H1 (cell line): ENCODE measurements around the gene SURF4. TPM values are rescaled to one million over a fixed set of nuclear protein-coding genes. Genes with fewer than 3 reads are reported as not detected.
A peak's percentile ranks its signal among the peaks of the same experiment; 100 is the strongest.

Experiments
- CTCF ChIA-PET: fragments of 300-600 bp; sonication (Branson Sonifier 250); formaldehyde crosslinking; loops from one replicate; lab custom pipeline; 2021; ENCODE audit not compliant: partially characterized antibody; lab: Charles Lee
- POLR2A ChIA-PET: fragments of 300-600 bp; sonication (Branson Sonifier 250); formaldehyde crosslinking; loops from one replicate; lab custom pipeline; 2021; ENCODE audit warnings: inconsistent platforms; ENCODE audit not compliant: partially characterized antibody; lab: Charles Lee
- DNase-seq, 2 experiments: peaks; one replicate each; pipeline versions ENCODE4 v3.0.0 to v3.0.0-alpha.2; 2010 to 2022; ENCODE audit warnings: low spot score in 2 of 2, low read depth in 1 of 2, mixed read lengths in 1 of 2
- FAIRE-seq: peaks from 2 replicates; lab custom pipeline; 2011; peaks lifted over from hg19 to GRCh38; lab: Jason Lieb, UNC
- H2AFZ ChIP-seq: 2 replicates; pipeline ENCODE4 v1.8.1; 2012; ENCODE audit warnings: low read length, inconsistent platforms
- H2AK5ac ChIP-seq: 2 replicates; pipeline ENCODE4 v1.6.1; 2013; ENCODE audit warnings: low read depth, low read length
- H2BK120ac ChIP-seq: replicated peaks from 2 replicates; pipeline ENCODE3; 2013; ENCODE audit warnings: low read depth, low read length, inconsistent platforms
- H2BK12ac ChIP-seq: 2 replicates; pipeline ENCODE4 v1.6.1; 2013; ENCODE audit warnings: low read depth, low read length
- H2BK15ac ChIP-seq: 2 replicates; pipeline ENCODE4 v1.6.1; 2013; ENCODE audit warnings: low read length
- H2BK20ac ChIP-seq: 2 replicates; pipeline ENCODE4 v1.6.1; 2013; ENCODE audit warnings: low read length
- H2BK5ac ChIP-seq: 2 replicates; pipeline ENCODE4 v1.6.1; 2013; ENCODE audit warnings: low read depth, low read length
- H3K14ac ChIP-seq: 2 replicates; pipeline ENCODE4 v1.6.1; 2013; ENCODE audit warnings: inconsistent platforms; ENCODE audit not compliant: insufficient read length
- H3K18ac ChIP-seq: 2 replicates; pipeline ENCODE4 v1.6.1; 2013; ENCODE audit warnings: low read length; ENCODE audit errors: extremely low read depth
- H3K23ac ChIP-seq: 2 replicates; pipeline ENCODE4 v1.6.1; 2013; ENCODE audit warnings: inconsistent platforms; ENCODE audit not compliant: insufficient read length
- H3K23me2 ChIP-seq: 2 replicates; pipeline ENCODE4 v1.6.1; 2013; ENCODE audit warnings: low read depth, low read length
- H3K27ac ChIP-seq: 2 replicates; pipeline ENCODE4 v1.6.1; 2011; ENCODE audit warnings: low read depth, low read length, inconsistent platforms
- H3K27me3 ChIP-seq, 4 experiments: replicated peaks in 1 of 4; 1 replicate in 1 of 4; 2 replicates in 3 of 4; pipeline versions ENCODE4 v1.6.1 to v1.8.1; 2011 to 2013; ENCODE audit warnings: low read length in 3 of 4, mild to moderate bottlenecking in 3 of 4, inconsistent platforms in 2 of 4, mixed read lengths in 2 of 4, moderate library complexity in 1 of 4; ENCODE audit not compliant: control insufficient read depth in 3 of 4, insufficient read depth in 3 of 4; ENCODE audit errors: extremely low read depth in 1 of 4
- H3K36me3 ChIP-seq, 4 experiments: 2 replicates each; pipeline versions ENCODE4 v1.6.1 to v1.8.1; 2011 to 2013; ENCODE audit warnings: mild to moderate bottlenecking in 4 of 4, low read length in 3 of 4, moderate library complexity in 2 of 4, control low read depth in 1 of 4, inconsistent platforms in 1 of 4; ENCODE audit not compliant: insufficient read depth in 4 of 4, control insufficient read depth in 2 of 4
- H3K4ac ChIP-seq: replicated peaks from 2 replicates; pipeline ENCODE3; 2013; ENCODE audit warnings: low read length, low read depth, mixed read lengths, inconsistent platforms; ENCODE audit not compliant: insufficient read length
- H3K4me1 ChIP-seq, 4 experiments: replicated peaks in 1 of 4; 1 replicate in 1 of 4; 2 replicates in 3 of 4; pipeline versions ENCODE4 v1.6.1 to v1.8.1; 2011 to 2013; ENCODE audit warnings: low read length in 3 of 4, inconsistent platforms in 2 of 4, mixed read lengths in 1 of 4; ENCODE audit not compliant: insufficient read depth in 4 of 4, control insufficient read depth in 3 of 4
- H3K4me2 ChIP-seq, 2 experiments: 2 replicates each; pipeline versions ENCODE4 v1.6.1 to v1.8.1; 2011 to 2013; ENCODE audit warnings: low read depth in 2 of 2, low read length in 2 of 2, control low read depth in 1 of 2, inconsistent platforms in 1 of 2, mild to moderate bottlenecking in 1 of 2; ENCODE audit not compliant: insufficient read depth in 1 of 2
- H3K4me3 ChIP-seq, 4 experiments: fragments of 200-600, 300-600 bp in 1 of 4; sonication (generic), shearing (Covaris generic), sonication (Bioruptor Twin) in 1 of 4; 2 replicates each; pipeline versions ENCODE4 v1.5.1 to v1.8.1; 2011 to 2016; ENCODE audit warnings: low read length in 4 of 4, low read depth in 3 of 4, control low read depth in 2 of 4, inconsistent platforms in 2 of 4, mild to moderate bottlenecking in 2 of 4, mixed read lengths in 1 of 4, moderate library complexity in 1 of 4; ENCODE audit not compliant: insufficient read depth in 2 of 4; ENCODE audit errors: extremely low read depth in 1 of 4
- H3K56ac ChIP-seq: replicated peaks from 2 replicates; pipeline ENCODE3; 2013; ENCODE audit warnings: low read depth, mild to moderate bottlenecking, mixed read lengths, low read length, inconsistent platforms; ENCODE audit not compliant: insufficient read length
- H3K79me1 ChIP-seq: 2 replicates; pipeline ENCODE4 v1.6.1; 2013; ENCODE audit warnings: low read depth, low read length, control low read depth
- H3K79me2 ChIP-seq, 2 experiments: 2 replicates each; pipeline versions ENCODE4 v1.6.1 to v1.8.1; 2012 to 2013; ENCODE audit warnings: low read length in 2 of 2, mild to moderate bottlenecking in 2 of 2, inconsistent platforms in 1 of 2; ENCODE audit not compliant: insufficient read depth in 2 of 2, control insufficient read depth in 1 of 2
- H3K9ac ChIP-seq, 4 experiments: replicated peaks in 1 of 4; 1 replicate in 1 of 4; 2 replicates in 3 of 4; pipeline versions ENCODE4 v1.6.1 to v1.8.1; 2011 to 2013; ENCODE audit warnings: low read depth in 3 of 4, low read length in 3 of 4, control low read depth in 2 of 4, mild to moderate bottlenecking in 2 of 4, moderate library complexity in 2 of 4, inconsistent platforms in 1 of 4; ENCODE audit errors: extremely low read depth in 1 of 4
- H3K9me3 ChIP-seq, 2 experiments: 2 replicates each; pipeline versions ENCODE4 v1.6.1 to v1.8.1; 2012 to 2013; ENCODE audit warnings: mild to moderate bottlenecking in 2 of 2, moderate library complexity in 2 of 2, control low read depth in 1 of 2, inconsistent platforms in 1 of 2, low read depth in 1 of 2, low read length in 1 of 2, mixed read lengths in 1 of 2; ENCODE audit not compliant: insufficient read depth in 2 of 2
- H4K20me1 ChIP-seq, 2 experiments: replicated peaks in 1 of 2; 2 replicates each; pipeline versions ENCODE3 to v1.8.1; 2011 to 2013; ENCODE audit warnings: inconsistent platforms in 2 of 2, low read length in 2 of 2, mild to moderate bottlenecking in 1 of 2; ENCODE audit not compliant: insufficient read depth in 2 of 2, control insufficient read depth in 1 of 2
- H4K5ac ChIP-seq: 2 replicates; pipeline ENCODE4 v1.6.1; 2013; ENCODE audit warnings: low read length, low read depth, mixed read lengths, inconsistent platforms; ENCODE audit not compliant: insufficient read length
- H4K8ac ChIP-seq: 2 replicates; pipeline ENCODE4 v1.8.0; 2013; ENCODE audit warnings: mild to moderate bottlenecking, moderate library complexity, low read length, inconsistent platforms; ENCODE audit not compliant: insufficient read depth; ENCODE audit errors: extremely low read depth
- H4K91ac ChIP-seq: replicated peaks from 2 replicates; pipeline ENCODE3; 2013; ENCODE audit warnings: low read length, mixed read lengths, inconsistent platforms; ENCODE audit not compliant: insufficient read length
- KDM5A ChIP-seq: fragments of 200-600 bp; IDR thresholded peaks from 2 replicates; pipeline ENCODE4 v1.7.1; 2012; ENCODE audit warnings: mild to moderate bottlenecking, low read length, inconsistent platforms, mixed read lengths
- NANOG ChIP-seq: IDR thresholded peaks from 2 replicates; pipeline ENCODE4 v1.6.1; 2011; ENCODE audit warnings: low read length, low read depth, mild to moderate bottlenecking, inconsistent platforms; ENCODE audit not compliant: insufficient read depth, poor library complexity, severe bottlenecking
- POLR2A ChIP-seq, 2 experiments: IDR thresholded peaks; 1 replicate in 1 of 2; 2 replicates in 1 of 2; pipeline ENCODE4 v1.6.1; 2011; ENCODE audit warnings: low read depth in 2 of 2, low read length in 2 of 2, mild to moderate bottlenecking in 2 of 2; ENCODE audit errors: control extremely low read depth in 1 of 2
- RBBP5 ChIP-seq: IDR thresholded peaks from 2 replicates; pipeline ENCODE4 v1.7.1; 2012; ENCODE audit warnings: low read depth, mild to moderate bottlenecking, inconsistent platforms, low read length, moderate library complexity, borderline replicate concordance
- RNF2 ChIP-seq: fragments of 200-900, 300-1000 bp; sonication (generic); IDR thresholded peaks from 2 replicates; pipeline ENCODE4 v1.7.1; 2016; ENCODE audit warnings: borderline replicate concordance, low read depth, mild to moderate bottlenecking, antibody characterized with exemption, low read length; ENCODE audit not compliant: poor library complexity, severe bottlenecking; ENCODE audit errors: missing control alignments
- TAF1 ChIP-seq: IDR thresholded peaks from 2 replicates; pipeline ENCODE4 v1.6.1; 2011; ENCODE audit warnings: mild to moderate bottlenecking, low read depth, low read length
- WGBS, 2 experiments: shearing (Covaris generic) in 1 of 2; methylation state at CpG; one replicate each; pipeline versions ENCODE4 v1.1.6 to v1.1.7; 2013 to 2015; ENCODE audit warnings: low lambda C conversion rate in 2 of 2, mixed read lengths in 2 of 2, inconsistent platforms in 1 of 2, low coverage in 1 of 2, missing lambda C conversion rate in 1 of 2; ENCODE audit not compliant: insufficient replicate concordance in 2 of 2, insufficient coverage in 1 of 2, insufficient read length in 1 of 2; ENCODE audit errors: extremely low coverage in 1 of 2, missing lambda C conversion rate in 1 of 2; 5-methylcytosine and 5-hydroxymethylcytosine counted together
- polyA plus RNA-seq, 7 experiments: library from polyadenylated mRNA; depleted of rRNA in 3 of 7; stranded (reverse) in 5 of 7; unstranded in 2 of 7; fragments of >200 nt in 5 of 7; fragments of 200-250 nt in 2 of 7; gene quantifications; 1 replicate in 5 of 7; 2 replicates in 1 of 7; 4 replicates in 1 of 7; pipeline versions ENCODE4 v1.2.1 to v1.2.3, GENCODE V29; 2011 to 2013; ENCODE audit warnings: missing spikeins in 2 of 7, mixed read lengths in 2 of 7
- total RNA-seq: library from RNA; stranded (reverse); fragmentation: NEBNext Ultra II Directional; extraction: Animal tissue kit (Norgen Biotek cat#: 25700); gene quantifications from 2 replicates; pipeline ENCODE4 v1.2.1, GENCODE V29; 2021
- TF ChIP-seq, protein P1 (sequence below): IDR thresholded peaks from 2 replicates; pipeline ENCODE4 v1.6.1; 2011; ENCODE audit warnings: low read length, improper control_type of control experiment
- TF ChIP-seq, protein P2 (sequence below): IDR thresholded peaks from 2 replicates; pipeline ENCODE4 v1.6.1; 2012; ENCODE audit warnings: low read length, inconsistent platforms

SURF4 gene
- total and polyA plus RNA-seq, 2 of the 8 experiments (the other 6 are each of a cell fraction or from before 2014, with no cell fraction given), result 176 to 182 TPM

DNA sequence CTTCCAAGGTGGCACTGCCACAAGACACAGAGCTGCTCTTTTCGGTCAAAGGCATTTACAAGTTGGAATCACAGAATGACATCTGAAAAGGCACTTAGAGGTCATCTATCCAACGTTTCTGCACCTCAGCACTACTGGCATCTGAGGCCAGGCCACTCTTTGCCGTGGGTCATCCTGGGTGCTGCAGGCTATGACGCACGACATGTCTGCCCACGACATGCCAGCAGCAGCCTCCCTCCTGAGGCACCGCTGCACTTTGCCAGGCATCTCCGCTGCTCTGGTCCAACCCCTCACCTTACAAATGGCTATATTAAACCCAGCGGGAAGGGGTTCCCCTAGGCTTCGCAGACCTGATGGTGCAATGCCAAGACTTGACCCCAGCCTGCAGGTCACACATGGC, 8.1 kb downstream of the SURF4 start:
- Histone ChIP-seq H3K18ac (no peak overlapping the region), H2BK15ac (no peak overlapping the region), H3K23me2 (no peaks in the 10 kb centered on the region), H3K23ac (no peak overlapping the region), H3K9ac (no peak overlapping the region), H2BK5ac (peak overlapping the region; percentile 41; the same call in 1 of the 2 replicates), H4K5ac (no peak overlapping the region), H3K27ac (no peak overlapping the region), H4K8ac (no peak overlapping the region), H2AK5ac (no peak overlapping the region), H3K4ac (no peak overlapping the region), H3K79me2 (peaks cover 16 to 64% of the 10 kb centered on the region in 2 experiments; a peak in 3 of 4 replicates), H3K4me2 (no peak overlapping the region), H3K79me1 (peaks cover 38% of the 10 kb centered on the region), H3K4me3 (no peak overlapping the region), H3K56ac (no peak overlapping the region), H2BK12ac (no peak overlapping the region), H2BK20ac (no peak overlapping the region), H2BK120ac (no peak overlapping the region), H3K14ac (no peak overlapping the region), H3K9me3 (no peaks in the 10 kb centered on the region), H3K27me3 (no peaks in the 10 kb centered on the region), H3K36me3 (peaks cover 13 to 45% (median 37%) of the 10 kb centered on the region in 4 experiments), H2AFZ (no peak overlapping the region), H4K20me1 (peaks cover 43 to 61% of the 10 kb centered on the region in 2 experiments), H4K91ac (no peak overlapping the region), H3K4me1 (no peaks in the 10 kb centered on the region; a peak in 1 of 7 replicates)
- WGBS, 2 experiments, result 93% methylated on average over 10 of the region's 10 CpGs; no CpG with 5 or more reads in 1 of the 2 experiments
- ChIA-PET CTCF (interaction anchor here (0.9 to 10.1 kb wide), 6 partner anchors 10 to 41 kb away, joined by 3 to 90 read pairs (median 4); partner anchors contain the start of genes SURF1 and SURF2), POLR2A (interaction anchor here (1.0 to 19.9 kb wide), 4 partner anchors 12 to 33 kb away, joined by 3 to 461 read pairs (median 3); partner anchors contain the start of genes MED22, RPL7A, SURF1 and SURF2)
- DNase-seq, result no peak
- no peak for FAIRE-seq
- TF ChIP-seq RBBP5, result no peak
- TF ChIP-seq TAF1, result no peak
- TF ChIP-seq RNF2, result no peak
- no peak for TF ChIP-seq NANOG
- TF ChIP-seq POLR2A (IDR thresholded peaks at IDR 0.05; ENCODE audit: control extremely low read depth in 1 of 2, low read depth in 2 of 2, low read length in 2 of 2), result no peak
- TF ChIP-seq, protein P1, sequence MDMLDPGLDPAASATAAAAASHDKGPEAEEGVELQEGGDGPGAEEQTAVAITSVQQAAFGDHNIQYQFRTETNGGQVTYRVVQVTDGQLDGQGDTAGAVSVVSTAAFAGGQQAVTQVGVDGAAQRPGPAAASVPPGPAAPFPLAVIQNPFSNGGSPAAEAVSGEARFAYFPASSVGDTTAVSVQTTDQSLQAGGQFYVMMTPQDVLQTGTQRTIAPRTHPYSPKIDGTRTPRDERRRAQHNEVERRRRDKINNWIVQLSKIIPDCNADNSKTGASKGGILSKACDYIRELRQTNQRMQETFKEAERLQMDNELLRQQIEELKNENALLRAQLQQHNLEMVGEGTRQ, result no peak
- no peak for TF ChIP-seq KDM5A
- TF ChIP-seq, protein P2, sequence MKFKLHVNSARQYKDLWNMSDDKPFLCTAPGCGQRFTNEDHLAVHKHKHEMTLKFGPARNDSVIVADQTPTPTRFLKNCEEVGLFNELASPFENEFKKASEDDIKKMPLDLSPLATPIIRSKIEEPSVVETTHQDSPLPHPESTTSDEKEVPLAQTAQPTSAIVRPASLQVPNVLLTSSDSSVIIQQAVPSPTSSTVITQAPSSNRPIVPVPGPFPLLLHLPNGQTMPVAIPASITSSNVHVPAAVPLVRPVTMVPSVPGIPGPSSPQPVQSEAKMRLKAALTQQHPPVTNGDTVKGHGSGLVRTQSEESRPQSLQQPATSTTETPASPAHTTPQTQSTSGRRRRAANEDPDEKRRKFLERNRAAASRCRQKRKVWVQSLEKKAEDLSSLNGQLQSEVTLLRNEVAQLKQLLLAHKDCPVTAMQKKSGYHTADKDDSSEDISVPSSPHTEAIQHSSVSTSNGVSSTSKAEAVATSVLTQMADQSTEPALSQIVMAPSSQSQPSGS, result no peak
